ENCODE results near the gene LTBP1.

Gene LTBP1

GRCh38 chr2:33448220-33448899, 501.6 kb downstream of the LTBP1 start:
- DNase-seq, result no peak
